GM12891 (cell line): Measurements from ENCODE around the gene DUT.

Source experiments
- PAX5 ChIP-seq: IDR thresholded peaks from 2 replicates; pipeline ENCODE4 v1.6.1; 2011; ENCODE audit warnings: low read length, moderate library complexity, mild to moderate bottlenecking; ENCODE audit not compliant: insufficient read depth, severe bottlenecking
- POLR2A ChIP-seq: IDR thresholded peaks from 2 replicates; pipeline ENCODE4 v1.6.1; 2011; ENCODE audit warnings: low read depth, low read length, control low read depth
- POLR2AphosphoS5 ChIP-seq: IDR thresholded peaks from 2 replicates; pipeline ENCODE4 v1.6.1; 2011; ENCODE audit warnings: low read depth, low read length, control low read depth
- SPI1 ChIP-seq: IDR thresholded peaks from 2 replicates; pipeline ENCODE4 v1.6.1; 2011; ENCODE audit warnings: low read depth, low read length, control low read depth
- TAF1 ChIP-seq: IDR thresholded peaks from 2 replicates; pipeline ENCODE4 v1.6.1; 2011; ENCODE audit warnings: low read depth, low read length, control low read depth

GRCh38 chr15:48391950-48392349 is 60.7 kb downstream of the DUT start:
- TF ChIP-seq POLR2A (no peak), SPI1 (no peak), PAX5 (no peak), TAF1 (no peak), POLR2AphosphoS5 (no peak)
